Upper lobe of left lung (tissue), 6 donors: ENCODE data around the gene ADCY4. TPM values are rescaled to one million over a fixed set of nuclear protein-coding genes. Genes with fewer than 3 reads are reported as not detected.

Experiments
- ATAC-seq, 2 donors: fragments of 200-7000 bp; cut with Tn5 transposase; one replicate each; pipeline ENCODE4 v1.9.1; 2022; ENCODE audit warnings: mild to moderate bottlenecking in 2 of 2, moderate library complexity in 2 of 2; ENCODE audit not compliant: low FRiP score in 2 of 2
- DNase-seq, 2 donors: peaks; one replicate each; pipeline ENCODE4 v3.0.0-alpha.2; 2019 to 2020
- H3K27ac ChIP-seq, 4 donors: fragments of 200-600 bp; sonication (generic); one replicate each; pipeline ENCODE4 v1.5.1; 2016 to 2019
- H3K27me3 ChIP-seq, 4 donors: fragments of 200-600 bp; sonication (generic); one replicate each; pipeline ENCODE4 v1.5.1; 2017 to 2019
- H3K36me3 ChIP-seq, 4 donors: fragments of 200-600 bp; sonication (generic); one replicate each; pipeline ENCODE4 v1.5.1; 2016 to 2019
- H3K4me1 ChIP-seq, 4 donors: fragments of 200-600 bp; sonication (generic); one replicate each; pipeline ENCODE4 v1.5.1; 2018 to 2019
- H3K4me3 ChIP-seq, 4 donors: fragments of 200-600 bp; sonication (generic); one replicate each; pipeline ENCODE4 v1.5.1; 2017 to 2019; ENCODE audit warnings: mild to moderate bottlenecking in 2 of 4, moderate library complexity in 1 of 4
- H3K9me3 ChIP-seq, 4 donors: fragments of 200-600 bp; sonication (generic); one replicate each; pipeline ENCODE4 v1.5.1; 2018 to 2019
- CTCF ChIP-seq, 6 experiments: fragments of 450-650 bp in 4 of 6; fragments of 200-600 bp in 2 of 6; sonication (generic) in 2 of 6; IDR thresholded peaks; one replicate each; pipeline ENCODE4 v1.5.1; 2016 to 2019; ENCODE audit warnings: antibody characterized with exemption in 6 of 6
- EP300 ChIP-seq, 4 donors: sonication (generic); formaldehyde crosslinking; IDR thresholded peaks; one replicate each; pipeline ENCODE4 v1.5.1; 2017; ENCODE audit warnings: antibody characterized with exemption in 4 of 4, control low read depth in 2 of 4
- POLR2A ChIP-seq, 4 donors: fragments of 450-650 bp; IDR thresholded peaks; one replicate each; pipeline ENCODE4 v1.5.1; 2016 to 2017; ENCODE audit warnings: antibody characterized with exemption in 4 of 4, mild to moderate bottlenecking in 2 of 4
- POLR2AphosphoS5 ChIP-seq, 2 donors: sonication (generic); formaldehyde crosslinking; IDR thresholded peaks; one replicate each; pipeline ENCODE4 v1.5.1; 2017; ENCODE audit warnings: antibody characterized with exemption in 2 of 2
- WGBS, 2 donors: methylation state at CpG; one replicate each; pipeline ENCODE4 v1.1.5; 2017 to 2018; 5-methylcytosine and 5-hydroxymethylcytosine counted together
- total RNA-seq, 6 donors: library from RNA; depleted of rRNA in 4 of 6; stranded (reverse); fragments of >200 nt in 4 of 6; gene quantifications; one replicate each; pipeline versions ENCODE4 v1.1.0 to v1.2.1, GENCODE V29; 2016 to 2021
- donor health status: DM: no; HTN: no; CAD: no; lungs with moderate emphysema.
- donor health status: DM: no; HTN: yes; CAD: no; lungs with severe emphysema.

Gene ADCY4
- total RNA-seq, 6 donors from 2014 or later, result 22.4 to 159 (median 43.7) TPM

GRCh38 chr14:24323341-24323740, 11.5 kb downstream of the ADCY4 start:
- Histone ChIP-seq H3K27ac (no peak overlapping the region), H3K4me1 (peaks cover 0 to 12% (median 7%) of the 10 kb centered on the region in 4 donors), H3K9me3 (no peaks in the 10 kb centered on the region), H3K36me3 (peaks cover 0 to 28% (median 8%) of the 10 kb centered on the region in 4 donors), H3K4me3 (no peak overlapping the region), H3K27me3 (no peaks in the 10 kb centered on the region)
- WGBS, 2 donors, result 69 to 71% methylated on average over 3 of the region's 3 CpGs
- ATAC-seq (no peak), DNase-seq (no peak)
- TF ChIP-seq CTCF (IDR thresholded peaks at IDR 0.05) (no peak), POLR2A (IDR thresholded peaks at IDR 0.05) (no peak), EP300 (IDR thresholded peaks at IDR 0.05) (no peak), POLR2AphosphoS5 (IDR thresholded peaks at IDR 0.05) (no peak)

GRCh38 chr14:24322672-24323071, 12.2 kb downstream of the ADCY4 start:
- ATAC-seq, result no peak
- peaks cover 0 to 28% (median 8%) of the 10 kb centered on the region in 4 donors for H3K36me3 ChIP-seq
- 77 to 81% methylated on average over 7 to 8 of the region's 10 CpGs for WGBS, 2 donors
- no peak overlapping the region for H3K27ac ChIP-seq
- H3K9me3 ChIP-seq, result no peaks in the 10 kb centered on the region
- TF ChIP-seq POLR2A (IDR thresholded peaks at IDR 0.05) (no peak), CTCF (IDR thresholded peaks at IDR 0.05) (no peak), EP300 (IDR thresholded peaks at IDR 0.05) (no peak), POLR2AphosphoS5 (IDR thresholded peaks at IDR 0.05) (no peak)
- DNase-seq, result peak in 1 of 2 donors; percentile 34
- peaks cover 6 to 12% (median 8%) of the 10 kb centered on the region in 4 donors for H3K4me1 ChIP-seq
- no peak overlapping the region for H3K4me3 ChIP-seq
- no peaks in the 10 kb centered on the region for H3K27me3 ChIP-seq

- no peaks in the 10 kb centered on the region for H3K27me3 ChIP-seq
- no peak for DNase-seq
- H3K4me1 ChIP-seq, result peaks cover 13 to 18% (median 16%) of the 10 kb centered on the region in 4 donors
- ATAC-seq, result no peak
- TF ChIP-seq CTCF (IDR thresholded peaks at IDR 0.05) (no peak), POLR2A (IDR thresholded peaks at IDR 0.05) (no peak), EP300 (IDR thresholded peaks at IDR 0.05) (no peak), POLR2AphosphoS5 (IDR thresholded peaks at IDR 0.05) (no peak)
- H3K36me3 ChIP-seq, result peaks cover 0 to 28% (median 8%) of the 10 kb centered on the region in 4 donors
- 89 to 90% methylated on average over 14 of the region's 14 CpGs for WGBS, 2 donors
- H3K9me3 ChIP-seq, result no peaks in the 10 kb centered on the region
- H3K4me3 ChIP-seq, result no peak overlapping the region
- H3K27ac ChIP-seq, result no peak overlapping the region
Measured at GRCh38 chr14:24321212-24321975, 13.5 kb downstream of the ADCY4 start.

GRCh38 chr14:24317141-24317928, 17.5 kb downstream of the ADCY4 start:
- TF ChIP-seq POLR2A (IDR thresholded peaks at IDR 0.05), result no peak
- TF ChIP-seq EP300 (IDR thresholded peaks at IDR 0.05), result no peak
- no peak for TF ChIP-seq CTCF (IDR thresholded peaks at IDR 0.05)
- TF ChIP-seq POLR2AphosphoS5 (IDR thresholded peaks at IDR 0.05), result peak in 1 of 2 donors; percentile 26
- WGBS, 2 donors, result 94 to 95% methylated on average over 3 of the region's 3 CpGs
- peaks cover 0 to 15% (median 3%) of the 10 kb centered on the region in 4 donors for H3K36me3 ChIP-seq
- H3K27ac ChIP-seq, result peak overlapping the region in 3 of 4 donors; percentile 79 to 93 (median 89)
- peaks cover 47 to 58% (median 54%) of the 10 kb centered on the region in 4 donors for H3K4me1 ChIP-seq
- DNase-seq, result no peak
- no peaks in the 10 kb centered on the region for H3K27me3 ChIP-seq
- no peak overlapping the region for H3K4me3 ChIP-seq
- no peak for ATAC-seq
- H3K9me3 ChIP-seq, result no peaks in the 10 kb centered on the region
